ENCODE data around the gene PARD6A. TPM values are rescaled to one million over a fixed set of nuclear protein-coding genes. Genes with fewer than 3 reads are reported as not detected.

PARD6A gene
- total RNA-seq, 2 donors from 2014 or later: 21.1 to 22.8 TPM

- Histone ChIP-seq H3K4me1 (no peaks in the 10 kb centered on the region), H3K27me3 (no peaks in the 10 kb centered on the region), H3K4me3 (no peak overlapping the region), H3K36me3 (replicated peaks in 1 of 2; ENCODE audit: insufficient read depth in 1 of 2, low read depth in 2 of 2) (no peaks in the 10 kb centered on the region), H3K27ac (no peak overlapping the region), H3K9me3 (no peaks in the 10 kb centered on the region)
- WGBS, 2 donors: 63 to 80% methylated on average over 4 of the region's 4 CpGs
- intact Hi-C loops (cut with DNase I): no loop called here
- DNase-seq (no peak), ATAC-seq (no peak)
- no peak for TF ChIP-seq POLR2A (IDR thresholded peaks at IDR 0.05)
- no peak for TF ChIP-seq CTCF (IDR thresholded peaks at IDR 0.05)
These were observed 36.8 kb downstream of the PARD6A start for GRCh38 chr16:67697422-67698185.

- no peak for ATAC-seq
- Histone ChIP-seq H3K4me3 (no peak overlapping the region), H3K4me1 (peaks cover 1% of the 10 kb centered on the region), H3K9me3 (no peaks in the 10 kb centered on the region), H3K27ac (no peak overlapping the region), H3K36me3 (replicated peaks in 1 of 2; ENCODE audit: insufficient read depth in 1 of 2, low read depth in 2 of 2) (no peaks in the 10 kb centered on the region), H3K27me3 (no peaks in the 10 kb centered on the region)
- TF ChIP-seq CTCF (IDR thresholded peaks at IDR 0.05): no peak
- TF ChIP-seq POLR2A (IDR thresholded peaks at IDR 0.05): no peak
- no peak for DNase-seq
- intact Hi-C loops (cut with DNase I): no loop called here
- WGBS, 2 donors: 96 to 98% methylated on average over 5 to 7 of the region's 7 CpGs
These were observed 38.5 kb downstream of the PARD6A start for GRCh38 chr16:67699265-67699664.

- Histone ChIP-seq H3K4me3 (no peak overlapping the region), H3K9me3 (no peaks in the 10 kb centered on the region), H3K4me1 (peaks cover 9% of the 10 kb centered on the region), H3K27me3 (no peaks in the 10 kb centered on the region), H3K27ac (no peak overlapping the region), H3K36me3 (replicated peaks in 1 of 2; ENCODE audit: insufficient read depth in 1 of 2, low read depth in 2 of 2) (no peaks in the 10 kb centered on the region)
- DNase-seq (no peak), ATAC-seq (no peak)
- intact Hi-C loops (cut with DNase I): no loop called here
- TF ChIP-seq CTCF (IDR thresholded peaks at IDR 0.05) (no peak), POLR2A (IDR thresholded peaks at IDR 0.05) (no peak)
- 79 to 90% methylated on average over 1 of the region's 1 CpG for WGBS, 2 donors
These were observed 40.7 kb downstream of the PARD6A start for GRCh38 chr16:67701420-67701819.

GRCh38 chr16:67702130-67702529, 41.4 kb downstream of the PARD6A start:
- TF ChIP-seq POLR2A (IDR thresholded peaks at IDR 0.05) (no peak), CTCF (IDR thresholded peaks at IDR 0.05) (no peak)
- no peak for ATAC-seq

GRCh38 chr16:67703626-67704025, 42.9 kb downstream of the PARD6A start:
- no peak overlapping the region for H3K27ac ChIP-seq
- WGBS, 2 donors: 67 to 86% methylated on average over 2 of the region's 2 CpGs
- H3K4me3 ChIP-seq: no peak overlapping the region
- H3K9me3 ChIP-seq: no peaks in the 10 kb centered on the region
- intact Hi-C loops (cut with DNase I): no loop called here
- no peaks in the 10 kb centered on the region for H3K36me3 ChIP-seq (replicated peaks in 1 of 2; ENCODE audit: insufficient read depth in 1 of 2, low read depth in 2 of 2)
- TF ChIP-seq CTCF (IDR thresholded peaks at IDR 0.05) (no peak), POLR2A (IDR thresholded peaks at IDR 0.05) (no peak)
- H3K27me3 ChIP-seq: no peaks in the 10 kb centered on the region
- peaks cover 9% of the 10 kb centered on the region for H3K4me1 ChIP-seq
- DNase-seq: no peak
- no peak for ATAC-seq

More at GRCh38 chr16:67702130-67702529, 41.4 kb downstream of the PARD6A start:
- intact Hi-C loops (cut with DNase I): no loop called here
- Histone ChIP-seq H3K27me3 (no peaks in the 10 kb centered on the region), H3K27ac (no peak overlapping the region), H3K4me1 (peaks cover 9% of the 10 kb centered on the region), H3K36me3 (replicated peaks in 1 of 2; ENCODE audit: insufficient read depth in 1 of 2, low read depth in 2 of 2) (no peaks in the 10 kb centered on the region), H3K9me3 (no peaks in the 10 kb centered on the region), H3K4me3 (no peak overlapping the region)
- DNase-seq: no peak
- WGBS, 2 donors: 86 to 95% methylated on average over 4 of the region's 4 CpGs

All from body of pancreas (tissue), 4 donors.